Tibial artery (tissue), 4 donors: ENCODE results near the gene PFN4.

ENCODE experiments used
- DNase-seq, 2 donors: peaks; one replicate each; pipeline ENCODE4 v3.0.0-alpha.2; 2019
- H3K27ac ChIP-seq, 2 donors: fragments of 200-600 bp; sonication (generic) in 1 of 2; 1 replicate in 1 of 2; 2 replicates in 1 of 2; pipeline ENCODE4 v1.5.1; 2018 to 2019; ENCODE audit warnings: mild to moderate bottlenecking in 1 of 2
- H3K27me3 ChIP-seq, 2 donors: fragments of 200-600 bp; sonication (generic) in 1 of 2; one replicate each; pipeline versions ENCODE4 v1.5.1 to v1.6.0; 2016 to 2019
- H3K36me3 ChIP-seq, 3 donors: fragments of 200-600 bp; sonication (generic) in 2 of 3; one replicate each; pipeline ENCODE4 v1.5.1; 2016 to 2019; ENCODE audit warnings: mild to moderate bottlenecking in 2 of 3
- H3K4me1 ChIP-seq, 4 donors: fragments of 200-600 bp; sonication (generic) in 2 of 4; 1 replicate in 3 of 4; 2 replicates in 1 of 4; pipeline ENCODE4 v1.5.1; 2016 to 2019
- H3K4me3 ChIP-seq, 2 donors: fragments of 200-600 bp; sonication (generic) in 1 of 2; 1 replicate in 1 of 2; 2 replicates in 1 of 2; pipeline ENCODE4 v1.5.1; 2018 to 2019; ENCODE audit warnings: mild to moderate bottlenecking in 2 of 2
- H3K9me3 ChIP-seq, 3 donors: fragments of 200-600 bp; sonication (generic) in 1 of 3; one replicate each; pipeline ENCODE4 v1.5.1; 2016 to 2019
- CTCF ChIP-seq, 2 experiments: fragments of 200-600 bp in 1 of 2; fragments of 450-650 bp in 1 of 2; IDR thresholded peaks; one replicate each; pipeline ENCODE4 v1.5.1; 2017 to 2019; ENCODE audit warnings: antibody characterized with exemption in 2 of 2, mild to moderate bottlenecking in 1 of 2, moderate library complexity in 1 of 2
- intact Hi-C: fragments of 100-400 bp; cut with DNase I; formaldehyde crosslinking; loops from one replicate; pipeline ENCODE4 v1.15.0; 2023; ENCODE audit warnings: low total_unique reads

PFN4 gene

GRCh38 chr2:24122366-24123194 lies 554 bp downstream of the PFN4 start:
- no peak for DNase-seq
- intact Hi-C loops = no loop called here
- peaks cover 0 to 27% (median 14%) of the 10 kb centered on the region in 4 donors for H3K4me1 ChIP-seq
- no peak for TF ChIP-seq CTCF (IDR thresholded peaks at IDR 0.05)
- no peaks in the 10 kb centered on the region for H3K27me3 ChIP-seq
- H3K36me3 ChIP-seq = no peaks in the 10 kb centered on the region
- H3K27ac ChIP-seq = peak overlapping the region; percentile 94
- no peaks in the 10 kb centered on the region for H3K9me3 ChIP-seq
- H3K4me3 ChIP-seq = peak overlapping the region; percentile 79 to 84

- no peak for DNase-seq
- H3K4me1 ChIP-seq = peaks cover 0 to 27% (median 14%) of the 10 kb centered on the region in 4 donors
- H3K36me3 ChIP-seq = no peaks in the 10 kb centered on the region
- H3K4me3 ChIP-seq = no peak overlapping the region
- H3K27me3 ChIP-seq = no peaks in the 10 kb centered on the region
- intact Hi-C loops = no loop called here
- no peak overlapping the region for H3K27ac ChIP-seq
- no peaks in the 10 kb centered on the region for H3K9me3 ChIP-seq
- TF ChIP-seq CTCF (IDR thresholded peaks at IDR 0.05) = no peak
Observed at GRCh38 chr2:24121469-24121868, 1.7 kb downstream of the PFN4 start.

GRCh38 chr2:24121066-24121465 lies 2.1 kb downstream of the PFN4 start:
- Histone ChIP-seq H3K4me1 (peaks cover 0 to 27% (median 14%) of the 10 kb centered on the region in 4 donors), H3K4me3 (no peak overlapping the region), H3K9me3 (no peaks in the 10 kb centered on the region), H3K27me3 (no peaks in the 10 kb centered on the region), H3K36me3 (no peaks in the 10 kb centered on the region), H3K27ac (no peak overlapping the region)
- DNase-seq = no peak
- TF ChIP-seq CTCF (IDR thresholded peaks at IDR 0.05) = no peak
- intact Hi-C loops = no loop called here

GRCh38 chr2:24117902-24118301 lies 5.2 kb downstream of the PFN4 start:
- Histone ChIP-seq H3K4me3 (no peak overlapping the region), H3K27me3 (no peaks in the 10 kb centered on the region)

GRCh38 chr2:24115057-24115456 lies 8.1 kb downstream of the PFN4 start:
- Histone ChIP-seq H3K4me1 (no peaks in the 10 kb centered on the region), H3K27ac (no peak overlapping the region), H3K4me3 (no peak overlapping the region), H3K36me3 (peaks cover 0 to 8% (median 0%) of the 10 kb centered on the region in 3 donors), H3K9me3 (no peaks in the 10 kb centered on the region), H3K27me3 (no peaks in the 10 kb centered on the region)
- TF ChIP-seq CTCF (IDR thresholded peaks at IDR 0.05) = no peak
- intact Hi-C loops = no loop called here
- no peak for DNase-seq

More at GRCh38 chr2:24117902-24118301, 5.2 kb downstream of the PFN4 start:
- Histone ChIP-seq H3K36me3 (peaks cover 0 to 8% (median 0%) of the 10 kb centered on the region in 3 donors), H3K27ac (no peak overlapping the region), H3K4me1 (peaks cover 0 to 8% (median 2%) of the 10 kb centered on the region in 4 donors), H3K9me3 (no peaks in the 10 kb centered on the region)
- intact Hi-C loops = no loop called here
- TF ChIP-seq CTCF (IDR thresholded peaks at IDR 0.05) = no peak
- no peak for DNase-seq
